A204.1 (cell line): ENCODE measurements around the gene TRIM7.
"Not testable (repeated sequence)": the region's sequence is repeated elsewhere in the genome, so short reads cannot be mapped to it uniquely, and the experiment has no call there.

Experiments
- FAIRE-seq: peaks from 2 replicates; lab custom pipeline; 2012; peaks lifted over from hg19 to GRCh38; lab: Jason Lieb, UNC

Gene TRIM7

GRCh38 chr5:181233088-181233800 lies 28.2 kb upstream of the TRIM7 start:
- FAIRE-seq = no peak

GRCh38 chr5:181232593-181232992 lies 27.6 kb upstream of the TRIM7 start:
- FAIRE-seq = no peak

GRCh38 chr5:181231432-181231831 lies 26.4 kb upstream of the TRIM7 start:
- no peak for FAIRE-seq

GRCh38 chr5:181230551-181230950 lies 25.6 kb upstream of the TRIM7 start:
- FAIRE-seq = no peak

- no peak for FAIRE-seq
These were observed 25.0 kb upstream of the TRIM7 start for GRCh38 chr5:181229996-181230395.

GRCh38 chr5:181224390-181225229 lies 19.6 kb upstream of the TRIM7 start:
- FAIRE-seq = no peak

- FAIRE-seq = no peak
These were observed 18.9 kb upstream of the TRIM7 start for GRCh38 chr5:181223729-181224389.

- peak; percentile 85 for FAIRE-seq
These were observed 18.2 kb upstream of the TRIM7 start, which contains the start of gene TRIM41 for GRCh38 chr5:181223058-181223728. TRIM41 (plus strand) TSS chr5:181223281; CDS start chr5:181224000, 719 bp downstream.

GRCh38 chr5:181222630-181223057 lies 17.6 kb upstream of the TRIM7 start:
- FAIRE-seq = no peak

GRCh38 chr5:181221792-181222629 lies 17.0 kb upstream of the TRIM7 start:
- FAIRE-seq = no peak

GRCh38 chr5:181221105-181221791 lies 16.3 kb upstream of the TRIM7 start:
- no peak for FAIRE-seq

GRCh38 chr5:181220178-181220515 lies 15.2 kb upstream of the TRIM7 start:
- FAIRE-seq = no peak

- FAIRE-seq = no peak
These were observed 14.5 kb upstream of the TRIM7 start for GRCh38 chr5:181219262-181220177.

- no peak for FAIRE-seq
These were observed 13.8 kb upstream of the TRIM7 start for GRCh38 chr5:181218795-181219124.

- FAIRE-seq = no peak
These were observed 12.7 kb upstream of the TRIM7 start for GRCh38 chr5:181217803-181218062.

GRCh38 chr5:181217111-181217802 lies 12.3 kb upstream of the TRIM7 start:
- no peak for FAIRE-seq

- no peak for FAIRE-seq
These were observed 11.3 kb upstream of the TRIM7 start for GRCh38 chr5:181215997-181216989.

- not testable (repeated sequence) for FAIRE-seq
These were observed 9.3 kb upstream of the TRIM7 start for GRCh38 chr5:181214249-181214648.
